NCI-H69 (cell line): ENCODE results near the gene TNFSF11.
A peak's percentile ranks its signal among the peaks of the same experiment; 100 is the strongest.

ENCODE experiments used
- DNase-seq: peaks from one replicate; lab custom pipeline; 2025; lab: John Stamatoyannopoulos, UW

TNFSF11 gene

GRCh38 chr13:42611086-42611779 is 37.3 kb downstream of the TNFSF11 start:
- no peak for DNase-seq

GRCh38 chr13:42612021-42612765 is 38.2 kb downstream of the TNFSF11 start:
- DNase-seq: no peak

GRCh38 chr13:42614436-42615035 is 40.6 kb downstream of the TNFSF11 start:
- DNase-seq: peak; percentile 3

GRCh38 chr13:42615691-42616090 is 41.7 kb downstream of the TNFSF11 start:
- no peak for DNase-seq

GRCh38 chr13:42617221-42617620 is 43.3 kb downstream of the TNFSF11 start:
- DNase-seq: no peak

GRCh38 chr13:42623916-42624315 is 50.0 kb downstream of the TNFSF11 start:
- peak; percentile 1 for DNase-seq

GRCh38 chr13:42625611-42626010 is 51.7 kb downstream of the TNFSF11 start:
- DNase-seq: no peak

GRCh38 chr13:42626176-42626860 is 52.4 kb downstream of the TNFSF11 start:
- no peak for DNase-seq

- DNase-seq: no peak
These were observed 54.7 kb downstream of the TNFSF11 start for GRCh38 chr13:42628666-42629065.

- DNase-seq: no peak
These were observed 57.2 kb downstream of the TNFSF11 start for GRCh38 chr13:42631181-42631580.

GRCh38 chr13:42633495-42633894 is 59.5 kb downstream of the TNFSF11 start:
- DNase-seq: no peak

- DNase-seq: no peak
These were observed 64.1 kb downstream of the TNFSF11 start for GRCh38 chr13:42638101-42638500.

GRCh38 chr13:42638886-42639285 is 64.9 kb downstream of the TNFSF11 start:
- DNase-seq: no peak

GRCh38 chr13:42643076-42643475 is 69.1 kb downstream of the TNFSF11 start:
- DNase-seq: no peak

GRCh38 chr13:42644841-42645240 is 70.9 kb downstream of the TNFSF11 start:
- DNase-seq: no peak

- no peak for DNase-seq
These were observed 71.8 kb downstream of the TNFSF11 start for GRCh38 chr13:42645717-42646116.

- DNase-seq: no peak
These were observed 75.2 kb downstream of the TNFSF11 start for GRCh38 chr13:42649141-42649540.

GRCh38 chr13:42649831-42650230 is 75.9 kb downstream of the TNFSF11 start:
- peak; percentile 67 for DNase-seq

- DNase-seq: no peak
These were observed 76.6 kb downstream of the TNFSF11 start for GRCh38 chr13:42650506-42650905.

GRCh38 chr13:42651936-42652641 is 78.1 kb downstream of the TNFSF11 start:
- DNase-seq: no peak

GRCh38 chr13:42652642-42653415 is 78.9 kb downstream of the TNFSF11 start:
- no peak for DNase-seq
